ENCODE measurements around the gene IRF4. TPM values are rescaled to one million over a fixed set of nuclear protein-coding genes. Genes with fewer than 3 reads are reported as not detected.
A peak's percentile ranks its signal among the peaks of the same experiment; 100 is the strongest.

The IRF4 gene
- 1 to 10 TPM in 3 of 4 donors, under 1 TPM in 1; 0.89 to 7.4 (median 3.2) TPM for total RNA-seq

GRCh38 chr6:391559-392440 lies at the start of gene IRF4:
IRF4 (plus strand) TSS chr6:391752; CDS start chr6:393153, 1,401 bp downstream.
- no CpG with 5 or more reads among the region's 82 CpGs for WGBS, 2 donors (ENCODE audit: low coverage in 1 of 2)
- no peak for TF ChIP-seq CTCF (IDR thresholded peaks at IDR 0.05)
- no peak for TF ChIP-seq POLR2A (IDR thresholded peaks at IDR 0.05)
- Histone ChIP-seq H3K4me3 (peak within 1 kb of the TSS; percentile 25 to 48), H3K27me3 (peaks cover 96% of the 10 kb centered on the region), H3K9me3 (no peaks in the 10 kb centered on the region), H3K36me3 (no peaks in the 10 kb centered on the region), H3K4me1 (peaks cover 0 to 34% (median 26%) of the 10 kb centered on the region in 3 donors), H3K27ac (no peak within 1 kb of the TSS)
- ATAC-seq = peak; percentile 24

GRCh38 chr6:341914-342831 lies 49.4 kb upstream of the IRF4 start:
- no peaks in the 10 kb centered on the region for H3K9me3 ChIP-seq
- TF ChIP-seq CTCF (IDR thresholded peaks at IDR 0.05) = no peak
- no peak for TF ChIP-seq EP300 (IDR thresholded peaks at IDR 0.05)
- no peak for TF ChIP-seq POLR2A (IDR thresholded peaks at IDR 0.05)
- no peak for TF ChIP-seq POLR2AphosphoS5 (IDR thresholded peaks at IDR 0.05)
- no peak for ATAC-seq
- H3K27ac ChIP-seq = no peak overlapping the region
- no peaks in the 10 kb centered on the region for H3K27me3 ChIP-seq
- H3K36me3 ChIP-seq = peaks cover 0 to 18% of the 10 kb centered on the region in 2 donors
- no peaks in the 10 kb centered on the region for H3K4me1 ChIP-seq
- 63 to 73% methylated on average over 7 to 10 of the region's 16 CpGs for WGBS, 2 donors (ENCODE audit: low coverage in 1 of 2)
- no peak overlapping the region for H3K4me3 ChIP-seq

DNA sequence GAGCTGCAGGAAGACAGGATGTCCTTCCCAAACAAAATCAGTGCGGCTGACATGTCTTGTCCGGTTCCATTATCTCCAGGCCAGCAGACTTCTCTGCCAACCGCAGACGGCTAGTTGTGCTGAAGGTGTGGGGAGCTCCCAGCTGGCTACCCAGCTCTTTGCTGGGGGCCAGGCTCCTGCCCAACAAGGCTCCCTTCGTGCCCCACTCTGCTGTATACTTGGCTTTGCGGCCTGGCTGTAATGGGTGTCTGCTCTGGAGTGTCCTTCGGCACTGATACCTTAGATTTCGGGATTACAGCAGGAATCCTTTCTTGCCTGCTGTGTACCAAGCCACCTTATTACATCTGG lies 48.7 kb upstream of the IRF4 start:
- TF ChIP-seq POLR2AphosphoS5 (IDR thresholded peaks at IDR 0.05) (no peak), POLR2A (IDR thresholded peaks at IDR 0.05) (no peak), EP300 (IDR thresholded peaks at IDR 0.05) (no peak), CTCF (IDR thresholded peaks at IDR 0.05) (no peak)
- no peak overlapping the region for H3K27ac ChIP-seq
- H3K36me3 ChIP-seq = peaks cover 0 to 25% of the 10 kb centered on the region in 2 donors
- H3K4me1 ChIP-seq = no peaks in the 10 kb centered on the region
- H3K27me3 ChIP-seq = no peaks in the 10 kb centered on the region
- ATAC-seq = no peak
- WGBS, 2 donors (ENCODE audit: low coverage in 1 of 2) = 78 to 85% methylated on average over 7 to 8 of the region's 8 CpGs
- H3K9me3 ChIP-seq = no peaks in the 10 kb centered on the region
- H3K4me3 ChIP-seq = no peak overlapping the region

- Histone ChIP-seq H3K4me3 (no peak overlapping the region), H3K27ac (no peak overlapping the region), H3K27me3 (no peaks in the 10 kb centered on the region), H3K9me3 (no peaks in the 10 kb centered on the region), H3K4me1 (no peaks in the 10 kb centered on the region), H3K36me3 (peaks cover 0 to 30% of the 10 kb centered on the region in 2 donors)
- no peak for ATAC-seq
- WGBS, 2 donors (ENCODE audit: low coverage in 1 of 2) = 77 to 84% methylated on average over 6 to 8 of the region's 10 CpGs
- TF ChIP-seq POLR2A (IDR thresholded peaks at IDR 0.05) (no peak), EP300 (IDR thresholded peaks at IDR 0.05) (no peak), POLR2AphosphoS5 (IDR thresholded peaks at IDR 0.05) (no peak), CTCF (IDR thresholded peaks at IDR 0.05) (no peak)
These were observed 48.2 kb upstream of the IRF4 start for GRCh38 chr6:343226-343935.
